OCI-LY3 (cell line): Measurements from ENCODE around the gene TMEM201.
A peak's percentile ranks its signal among the peaks of the same experiment; 100 is the strongest.

Experiments used
- H2AFZ ChIP-seq: fragments of 200-600, 300-600 bp; shearing (Covaris generic); 2 replicates; pipeline ENCODE4 v1.6.0; 2014; ENCODE audit warnings: antibody characterized with exemption, low read depth, low read length
- H3K27ac ChIP-seq: fragments of 200-600, 300-600 bp; sonication (generic); 2 replicates; pipeline ENCODE4 v1.5.1; 2014; ENCODE audit warnings: mild to moderate bottlenecking, low read length, moderate library complexity, mixed read lengths
- H3K27me3 ChIP-seq: fragments of 200-600, 300-600 bp; sonication (generic); 2 replicates; pipeline ENCODE4 v1.6.1; 2014; ENCODE audit warnings: low read depth, low read length, mixed read lengths
- H3K36me3 ChIP-seq: fragments of 200-600, 300-600 bp; sonication (generic); replicated peaks from 2 replicates; pipeline ENCODE3; 2014; ENCODE audit warnings: low read depth, low read length, mixed read lengths
- H3K4me1 ChIP-seq: fragments of 300-600, 200-600 bp; sonication (generic); 2 replicates; pipeline ENCODE4 v1.6.1; 2014; ENCODE audit warnings: low read length, mixed read lengths
- H3K4me2 ChIP-seq: fragments of 200-600, 300-600 bp; sonication (generic); 2 replicates; pipeline ENCODE4 v1.6.1; 2014; ENCODE audit warnings: low read length, mixed read lengths
- H3K4me3 ChIP-seq: fragments of 300-600, 200-600 bp; sonication (generic); 2 replicates; pipeline ENCODE4 v1.5.1; 2014; ENCODE audit warnings: antibody characterized with exemption, mild to moderate bottlenecking, low read length, moderate library complexity
- H3K79me2 ChIP-seq: fragments of 300-600, 200-600 bp; shearing (Covaris generic); 2 replicates; pipeline ENCODE4 v1.6.1; 2014; ENCODE audit warnings: mild to moderate bottlenecking, low read length, mixed read lengths
- H3K9ac ChIP-seq: fragments of 300-600, 200-600 bp; shearing (Covaris generic); 2 replicates; pipeline ENCODE4 v1.6.0; 2014; ENCODE audit warnings: mild to moderate bottlenecking, low read length, moderate library complexity
- H3K9me3 ChIP-seq: fragments of 200-600, 300-600 bp; shearing (Covaris generic); 2 replicates; pipeline ENCODE4 v1.6.1; 2014; ENCODE audit warnings: low read length, mixed read lengths; ENCODE audit not compliant: insufficient read depth
- H4K20me1 ChIP-seq: fragments of 200-600, 300-600 bp; sonication (generic); 2 replicates; pipeline ENCODE4 v1.6.1; 2016; ENCODE audit warnings: low read length, mixed read lengths; ENCODE audit not compliant: insufficient read depth
- EZH2phosphoT487 ChIP-seq: fragments of 200-600 bp; shearing (Covaris generic); IDR thresholded peaks from 2 replicates; pipeline ENCODE4 v1.6.1; 2018; ENCODE audit warnings: antibody characterized with exemption, mixed run types, low read depth
- TF ChIP-seq, protein P1 (sequence below): fragments of 200-600, 300-600 bp; sonication (generic); IDR thresholded peaks from 2 replicates; pipeline ENCODE4 v1.5.1; 2014; ENCODE audit warnings: antibody characterized with exemption, low read length, low read depth

TMEM201 gene

DNA sequence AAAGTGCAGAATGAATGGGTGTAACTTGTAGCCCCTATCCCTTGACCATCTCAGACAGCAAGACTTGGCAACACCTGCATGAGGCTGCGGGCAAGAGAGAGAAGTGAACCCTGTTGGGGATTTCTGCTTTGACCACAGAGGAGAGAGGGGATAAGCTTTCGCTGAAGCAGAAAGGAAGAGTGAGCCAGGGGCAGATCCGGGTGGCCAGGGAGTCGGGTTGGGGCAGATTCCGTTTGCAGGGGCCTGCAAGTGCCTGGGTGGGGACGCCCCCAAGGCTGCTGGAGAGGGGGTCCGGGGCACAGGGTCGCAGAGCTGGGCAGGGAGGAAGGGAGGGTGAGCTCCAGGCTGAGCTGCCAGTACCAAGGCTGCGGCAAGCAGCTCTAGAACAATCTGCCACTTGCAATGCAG, 37.5 kb downstream of the TMEM201 start:
- peaks cover 12% of the 10 kb centered on the region for H3K36me3 ChIP-seq

DNA sequence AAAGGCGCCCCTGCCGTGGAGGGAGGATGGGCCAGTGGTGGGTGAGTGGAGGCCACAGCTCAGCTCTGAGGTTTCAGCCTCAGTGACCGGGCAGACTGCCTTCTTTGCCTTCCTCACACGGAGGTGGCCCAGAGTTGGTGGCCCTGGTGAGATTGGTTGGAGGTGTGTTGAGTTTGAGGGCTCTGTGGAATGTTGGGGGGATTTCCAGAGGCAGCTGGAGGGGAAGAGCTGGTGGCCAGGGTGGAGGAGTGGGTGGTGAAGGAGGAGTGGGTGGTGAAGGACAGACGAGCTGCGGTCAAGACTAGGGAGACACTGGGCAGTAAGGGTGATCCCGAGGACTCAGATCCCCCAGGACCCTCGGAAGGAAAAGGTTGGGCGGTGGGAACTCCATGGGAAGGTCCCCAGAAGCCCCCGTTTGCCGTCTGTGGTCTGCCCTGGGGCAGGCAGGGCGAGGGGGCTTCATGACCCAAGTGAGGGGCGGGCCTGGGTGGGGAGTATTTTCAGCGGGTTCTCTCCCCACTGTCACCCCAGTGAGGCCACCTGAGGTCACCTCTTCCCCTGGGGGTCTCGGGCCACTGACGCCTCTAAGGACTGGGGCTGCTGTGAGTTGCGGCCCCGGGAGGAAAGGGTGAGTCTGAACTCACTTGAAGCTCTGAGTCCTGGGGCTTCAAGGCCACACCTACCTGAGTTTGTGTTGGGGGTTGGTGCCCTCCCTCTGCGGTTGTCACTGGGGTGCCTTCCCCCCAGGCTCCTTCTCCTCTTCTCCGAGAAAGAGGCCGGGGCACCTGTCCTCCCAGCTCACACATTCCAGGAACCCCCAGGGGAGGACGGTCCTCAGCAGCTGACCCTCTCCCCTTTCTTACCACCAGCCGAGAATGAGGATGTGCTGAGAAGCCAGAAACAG, 40.1 kb downstream of the TMEM201 start:
- peaks cover 24% of the 10 kb centered on the region for H3K36me3 ChIP-seq
- peak overlapping the region; percentile 99 for H3K9ac ChIP-seq
- no peaks in the 10 kb centered on the region for H4K20me1 ChIP-seq
- H3K27me3 ChIP-seq, result no peaks in the 10 kb centered on the region
- no peaks in the 10 kb centered on the region for H3K9me3 ChIP-seq
- peak overlapping the region; percentile 95 for H3K27ac ChIP-seq
- H3K79me2 ChIP-seq, result peaks cover 27% of the 10 kb centered on the region
- H3K4me2 ChIP-seq, result peak overlapping the region; percentile 100
- H3K4me1 ChIP-seq, result peaks cover 53% of the 10 kb centered on the region
- H3K4me3 ChIP-seq, result peak overlapping the region; percentile 76
- no peak overlapping the region for H2AFZ ChIP-seq
- TF ChIP-seq, protein P1, sequence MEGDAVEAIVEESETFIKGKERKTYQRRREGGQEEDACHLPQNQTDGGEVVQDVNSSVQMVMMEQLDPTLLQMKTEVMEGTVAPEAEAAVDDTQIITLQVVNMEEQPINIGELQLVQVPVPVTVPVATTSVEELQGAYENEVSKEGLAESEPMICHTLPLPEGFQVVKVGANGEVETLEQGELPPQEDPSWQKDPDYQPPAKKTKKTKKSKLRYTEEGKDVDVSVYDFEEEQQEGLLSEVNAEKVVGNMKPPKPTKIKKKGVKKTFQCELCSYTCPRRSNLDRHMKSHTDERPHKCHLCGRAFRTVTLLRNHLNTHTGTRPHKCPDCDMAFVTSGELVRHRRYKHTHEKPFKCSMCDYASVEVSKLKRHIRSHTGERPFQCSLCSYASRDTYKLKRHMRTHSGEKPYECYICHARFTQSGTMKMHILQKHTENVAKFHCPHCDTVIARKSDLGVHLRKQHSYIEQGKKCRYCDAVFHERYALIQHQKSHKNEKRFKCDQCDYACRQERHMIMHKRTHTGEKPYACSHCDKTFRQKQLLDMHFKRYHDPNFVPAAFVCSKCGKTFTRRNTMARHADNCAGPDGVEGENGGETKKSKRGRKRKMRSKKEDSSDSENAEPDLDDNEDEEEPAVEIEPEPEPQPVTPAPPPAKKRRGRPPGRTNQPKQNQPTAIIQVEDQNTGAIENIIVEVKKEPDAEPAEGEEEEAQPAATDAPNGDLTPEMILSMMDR, result no peak
- no peak for TF ChIP-seq EZH2phosphoT487

More for the DNA sequence above, 37.5 kb downstream of the TMEM201 start:
- no peaks in the 10 kb centered on the region for H3K9me3 ChIP-seq
- peak overlapping the region; percentile 95 for H3K27ac ChIP-seq
- H2AFZ ChIP-seq, result no peak overlapping the region
- peak overlapping the region; percentile 82 for H3K9ac ChIP-seq
- no peak for TF ChIP-seq EZH2phosphoT487
- TF ChIP-seq, protein P1, result no peak
- H3K4me1 ChIP-seq, result peaks cover 52% of the 10 kb centered on the region
- H3K4me3 ChIP-seq, result peak overlapping the region; percentile 71
- H4K20me1 ChIP-seq, result no peaks in the 10 kb centered on the region
- no peaks in the 10 kb centered on the region for H3K27me3 ChIP-seq
- peaks cover 23% of the 10 kb centered on the region for H3K79me2 ChIP-seq
- peak overlapping the region; percentile 100 for H3K4me2 ChIP-seq

DNA sequence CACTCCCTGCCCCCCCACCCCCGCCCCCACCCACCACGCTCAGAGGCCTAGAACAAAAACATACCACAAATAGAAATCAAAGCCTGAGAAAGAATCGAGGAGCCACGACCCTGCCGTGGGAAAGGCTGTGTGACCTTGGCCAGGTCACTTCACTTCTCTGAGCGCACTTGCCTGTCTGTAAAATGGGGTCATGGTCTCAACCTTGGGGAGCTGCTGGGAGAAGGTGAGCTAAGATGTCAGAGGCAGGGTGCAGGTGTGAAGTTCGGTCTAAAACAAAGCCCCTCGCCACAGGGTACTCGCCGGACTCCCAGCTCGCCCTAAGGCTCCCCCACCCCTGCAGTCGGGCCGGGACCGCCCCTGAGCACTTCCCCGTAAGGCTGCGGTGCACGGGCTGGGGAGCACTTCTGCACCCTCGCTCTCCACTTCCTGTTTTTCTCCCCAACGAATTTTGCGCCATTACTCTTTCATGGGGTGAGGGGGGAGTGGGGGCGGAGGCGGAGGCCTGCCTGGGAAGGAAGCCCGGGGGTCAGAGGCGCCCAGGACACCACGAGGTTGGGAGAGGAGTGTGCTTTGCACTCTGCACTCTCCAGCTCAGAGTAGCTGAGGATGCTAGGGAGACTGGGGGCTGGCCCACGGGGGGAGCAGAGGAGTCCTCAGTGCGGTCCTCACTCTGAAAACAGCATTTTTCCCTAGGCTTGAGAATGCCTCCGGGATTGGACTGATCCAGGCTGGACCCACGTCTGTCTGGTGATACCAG, 40.9 kb downstream of the TMEM201 start:
- peak overlapping the region; percentile 100 for H3K4me2 ChIP-seq
- peaks cover 27% of the 10 kb centered on the region for H3K79me2 ChIP-seq
- H3K27ac ChIP-seq, result peak overlapping the region; percentile 95
- peaks cover 53% of the 10 kb centered on the region for H3K4me1 ChIP-seq
- H2AFZ ChIP-seq, result no peak overlapping the region
- H3K36me3 ChIP-seq, result peaks cover 27% of the 10 kb centered on the region
- H3K4me3 ChIP-seq, result peak overlapping the region; percentile 93
- no peak for TF ChIP-seq EZH2phosphoT487
- TF ChIP-seq, protein P1, result no peak
- no peaks in the 10 kb centered on the region for H3K9me3 ChIP-seq
- H3K9ac ChIP-seq, result peak overlapping the region; percentile 99
- H3K27me3 ChIP-seq, result no peaks in the 10 kb centered on the region
- H4K20me1 ChIP-seq, result no peaks in the 10 kb centered on the region
